SU-DHL-6 (cell line): ENCODE data around the gene APC2.

ENCODE experiments used
- H2AFZ ChIP-seq: fragments of 200-600 bp; sonication (generic); 2 replicates; pipeline ENCODE4 v1.6.1; 2014; ENCODE audit warnings: low read depth, mild to moderate bottlenecking, moderate library complexity, mixed read lengths, antibody characterized with exemption, low read length; ENCODE audit not compliant: severe bottlenecking
- H3F3A ChIP-seq: fragments of 200-600 bp; shearing (Covaris generic); 2 replicates; pipeline ENCODE4 v1.6.0; 2016; ENCODE audit warnings: antibody characterized with exemption, mild to moderate bottlenecking; ENCODE audit not compliant: insufficient read depth
- H3K27ac ChIP-seq: fragments of 200-600 bp; sonication (generic); 2 replicates; pipeline ENCODE4 v1.5.1; 2016; ENCODE audit warnings: low read depth, mild to moderate bottlenecking, low read length, moderate library complexity, mixed read lengths
- H3K27me3 ChIP-seq: fragments of 200-600 bp; sonication (generic), shearing (Covaris generic); 2 replicates; pipeline ENCODE4 v1.6.0; 2014; ENCODE audit warnings: mild to moderate bottlenecking, low read length
- H3K36me3 ChIP-seq: fragments of 200-600 bp; sonication (generic); 2 replicates; pipeline ENCODE4 v1.6.1; 2014; ENCODE audit warnings: mild to moderate bottlenecking, low read length, mixed read lengths
- H3K4me2 ChIP-seq: fragments of 300-600, 200-600 bp; shearing (Covaris generic), sonication (generic); 2 replicates; pipeline ENCODE4 v1.6.0; 2014; ENCODE audit warnings: low read length, low read depth, mild to moderate bottlenecking; ENCODE audit not compliant: poor library complexity, severe bottlenecking
- H3K4me3 ChIP-seq: fragments of 200-600 bp; sonication (generic); 2 replicates; pipeline ENCODE4 v1.5.1; 2014; ENCODE audit warnings: antibody characterized with exemption, low read length, mild to moderate bottlenecking, mixed read lengths; ENCODE audit not compliant: insufficient read depth, poor library complexity, severe bottlenecking
- H3K79me2 ChIP-seq: fragments of 200-600 bp; sonication (generic); 2 replicates; pipeline ENCODE4 v1.6.1; 2014; ENCODE audit warnings: mild to moderate bottlenecking, low read length, moderate library complexity; ENCODE audit not compliant: insufficient read depth
- H3K9ac ChIP-seq: fragments of 200-600 bp; sonication (generic); 2 replicates; pipeline ENCODE4 v1.7.0; 2014; ENCODE audit warnings: mild to moderate bottlenecking, low read length
- H3K9me2 ChIP-seq: fragments of 200-600 bp; sonication (generic); replicated peaks from 2 replicates; pipeline ENCODE4 v1.6.1; 2014; ENCODE audit warnings: low read length; ENCODE audit not compliant: insufficient read depth
- H3K9me3 ChIP-seq: fragments of 200-600 bp; sonication (generic); 2 replicates; pipeline ENCODE4 v1.6.1; 2014; ENCODE audit warnings: low read length, mixed read lengths; ENCODE audit not compliant: insufficient read depth
- H4K20me1 ChIP-seq: fragments of 200-600 bp; sonication (generic); 2 replicates; pipeline ENCODE4 v1.6.1; 2014; ENCODE audit warnings: low read depth, mild to moderate bottlenecking, antibody characterized with exemption, low read length, moderate library complexity, mixed read lengths
- EZH2phosphoT487 ChIP-seq: fragments of 200-600 bp; sonication (generic), shearing (Covaris generic); conservative IDR thresholded peaks from 2 replicates; pipeline ENCODE4 v1.6.1; 2018; ENCODE audit warnings: mild to moderate bottlenecking, antibody characterized with exemption, low read length, moderate library complexity, mixed read lengths
- TF ChIP-seq, protein P1 (sequence below): fragments of 200-600 bp; sonication (generic); IDR thresholded peaks from one replicate; pipeline ENCODE4 v1.5.1; 2017; ENCODE audit warnings: antibody characterized with exemption, mild to moderate bottlenecking, low read length, moderate library complexity; ENCODE audit not compliant: insufficient read depth, poor library complexity, severe bottlenecking

The APC2 gene

DNA sequence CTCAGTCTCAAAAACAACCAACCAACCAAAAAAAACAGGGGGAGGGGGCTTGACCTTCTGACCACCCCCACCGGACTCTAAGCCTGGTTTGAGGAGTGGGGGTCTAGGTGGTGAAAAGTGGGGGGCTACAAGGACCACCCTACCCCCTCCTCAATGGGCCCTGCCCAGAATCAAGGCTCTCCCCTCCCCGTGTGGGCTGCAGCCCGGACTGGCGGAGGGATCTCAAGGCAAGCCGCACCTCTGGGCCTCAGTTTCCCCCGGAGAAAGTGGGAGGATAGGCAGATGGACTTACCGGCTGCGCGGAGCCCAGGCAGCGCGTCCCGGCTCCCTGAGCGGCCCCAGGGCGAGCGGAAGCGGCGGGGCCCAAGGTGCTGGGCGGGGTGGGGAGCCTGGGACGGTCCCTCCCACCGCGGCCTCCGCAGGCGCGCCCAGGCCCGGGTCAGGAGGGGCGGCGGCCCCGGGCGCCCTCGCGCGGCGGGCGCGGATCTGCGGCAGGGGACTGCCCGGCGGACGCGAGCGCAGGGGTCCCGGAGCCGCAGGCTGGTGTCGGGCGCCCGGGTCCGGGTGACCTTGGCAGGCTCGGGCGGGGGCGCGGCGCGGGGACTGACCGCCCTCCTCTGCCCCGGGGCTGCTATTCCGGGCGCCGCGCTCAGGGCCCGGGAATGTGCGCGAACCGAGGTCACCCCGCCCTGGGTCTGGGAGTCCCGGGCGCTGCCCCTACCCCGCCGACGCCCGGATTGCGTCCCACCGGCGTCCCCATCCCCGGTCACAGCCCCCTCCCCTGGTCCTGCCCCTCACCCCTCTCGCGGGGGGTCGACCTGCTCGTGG, 63.0 kb downstream of the APC2 start, which contains the start of gene ADAMTSL5:
Gene ADAMTSL5, minus strand, starts transcription at position 349 of the 828 bp plus-strand sequence. CDS start 2,076 bp downstream, outside the sequence.
- peak within 1 kb of the TSS; percentile 47 for H3K4me3 ChIP-seq
- H3K9me3 ChIP-seq, result no peaks in the 10 kb centered on the region
- no peaks in the 10 kb centered on the region for H3K9me2 ChIP-seq
- no peaks in the 10 kb centered on the region for H4K20me1 ChIP-seq
- no peaks in the 10 kb centered on the region for H3K36me3 ChIP-seq
- H3F3A ChIP-seq, result no peaks in the 10 kb centered on the region
- no peak within 1 kb of the TSS for H3K27ac ChIP-seq
- H3K27me3 ChIP-seq, result no peaks in the 10 kb centered on the region
- TF ChIP-seq, protein P1, sequence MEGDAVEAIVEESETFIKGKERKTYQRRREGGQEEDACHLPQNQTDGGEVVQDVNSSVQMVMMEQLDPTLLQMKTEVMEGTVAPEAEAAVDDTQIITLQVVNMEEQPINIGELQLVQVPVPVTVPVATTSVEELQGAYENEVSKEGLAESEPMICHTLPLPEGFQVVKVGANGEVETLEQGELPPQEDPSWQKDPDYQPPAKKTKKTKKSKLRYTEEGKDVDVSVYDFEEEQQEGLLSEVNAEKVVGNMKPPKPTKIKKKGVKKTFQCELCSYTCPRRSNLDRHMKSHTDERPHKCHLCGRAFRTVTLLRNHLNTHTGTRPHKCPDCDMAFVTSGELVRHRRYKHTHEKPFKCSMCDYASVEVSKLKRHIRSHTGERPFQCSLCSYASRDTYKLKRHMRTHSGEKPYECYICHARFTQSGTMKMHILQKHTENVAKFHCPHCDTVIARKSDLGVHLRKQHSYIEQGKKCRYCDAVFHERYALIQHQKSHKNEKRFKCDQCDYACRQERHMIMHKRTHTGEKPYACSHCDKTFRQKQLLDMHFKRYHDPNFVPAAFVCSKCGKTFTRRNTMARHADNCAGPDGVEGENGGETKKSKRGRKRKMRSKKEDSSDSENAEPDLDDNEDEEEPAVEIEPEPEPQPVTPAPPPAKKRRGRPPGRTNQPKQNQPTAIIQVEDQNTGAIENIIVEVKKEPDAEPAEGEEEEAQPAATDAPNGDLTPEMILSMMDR, result no peak
- no peak for TF ChIP-seq EZH2phosphoT487
- peak within 1 kb of the TSS; percentile 38; the same call in 1 of the 2 replicates for H3K9ac ChIP-seq
- peak within 1 kb of the TSS; percentile 50 for H3K4me2 ChIP-seq
- no peak within 1 kb of the TSS for H2AFZ ChIP-seq
- no peaks in the 10 kb centered on the region for H3K79me2 ChIP-seq

DNA sequence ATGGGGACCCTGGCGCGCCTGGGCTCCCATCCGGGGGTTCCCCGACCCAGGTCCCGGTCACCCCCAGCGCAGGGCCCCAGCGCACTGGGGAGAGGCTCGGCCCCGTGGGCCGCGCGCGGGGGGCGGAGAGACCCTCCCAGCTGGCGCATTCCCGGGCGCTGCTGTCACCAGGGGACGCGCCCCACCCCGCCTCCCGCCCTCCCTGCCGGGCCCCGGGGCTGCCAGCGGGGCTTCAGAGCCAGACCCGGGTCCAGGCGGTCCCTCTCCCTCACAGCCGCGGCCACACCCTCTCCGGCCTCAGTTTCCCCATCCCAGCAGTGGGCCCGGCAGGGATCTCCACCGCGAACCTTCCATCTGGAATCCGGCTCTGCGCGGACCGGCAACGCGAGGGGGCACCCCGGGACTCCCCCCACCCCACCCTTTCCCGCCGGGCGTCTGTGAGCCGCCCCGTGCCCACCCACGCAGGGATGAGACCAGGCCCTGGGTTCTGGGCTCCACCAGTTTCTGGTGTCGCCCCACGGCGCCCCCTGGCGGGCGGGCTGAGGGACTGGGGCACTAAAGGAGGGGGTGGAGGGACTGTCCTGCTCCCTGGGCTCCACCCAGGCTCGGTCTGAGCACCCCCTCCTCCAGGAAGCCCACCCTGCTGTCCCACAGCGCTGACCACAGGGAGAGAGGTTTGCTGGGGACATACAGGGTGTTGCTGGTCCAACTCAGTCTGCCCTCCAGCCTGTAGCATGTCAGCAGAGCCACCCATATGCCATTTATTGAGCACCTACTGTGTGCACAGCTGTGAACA, 63.8 kb downstream of the APC2 start:
- Histone ChIP-seq H3K79me2 (no peaks in the 10 kb centered on the region), H4K20me1 (no peaks in the 10 kb centered on the region), H3K27me3 (no peaks in the 10 kb centered on the region), H3K36me3 (no peaks in the 10 kb centered on the region), H3F3A (no peaks in the 10 kb centered on the region), H3K4me3 (no peak overlapping the region), H3K9ac (no peak overlapping the region), H3K27ac (no peak overlapping the region), H2AFZ (no peak overlapping the region), H3K4me2 (peak overlapping the region; percentile 18), H3K9me3 (no peaks in the 10 kb centered on the region), H3K9me2 (no peaks in the 10 kb centered on the region)
- TF ChIP-seq EZH2phosphoT487, result no peak
- TF ChIP-seq, protein P1, result peak; percentile 37

DNA sequence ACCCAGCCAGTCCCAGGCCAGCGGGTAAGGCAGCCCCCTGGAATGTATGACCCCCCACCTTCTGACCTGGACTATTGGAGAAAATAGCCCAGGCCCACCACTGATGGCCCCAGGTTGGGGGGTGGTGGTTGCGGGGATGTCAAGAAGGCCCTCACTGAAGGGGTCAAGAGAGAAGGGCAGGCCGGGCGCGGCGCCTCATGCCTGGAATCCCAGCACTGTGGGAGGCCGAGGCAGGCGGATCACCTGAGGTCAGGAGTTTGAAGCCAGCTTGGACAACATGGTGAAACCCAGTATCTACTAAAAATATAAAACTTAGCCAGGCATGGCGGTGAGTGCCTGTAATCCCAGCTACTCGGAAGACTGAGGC, 64.4 kb downstream of the APC2 start:
- no peaks in the 10 kb centered on the region for H3K9me3 ChIP-seq
- H3K36me3 ChIP-seq, result no peaks in the 10 kb centered on the region
- no peak overlapping the region for H3K4me2 ChIP-seq
- TF ChIP-seq, protein P1, result no peak
- no peak for TF ChIP-seq EZH2phosphoT487
- H3K27ac ChIP-seq, result no peak overlapping the region
- H3K79me2 ChIP-seq, result no peaks in the 10 kb centered on the region
- no peak overlapping the region for H3K4me3 ChIP-seq
- H3K9ac ChIP-seq, result no peak overlapping the region
- no peaks in the 10 kb centered on the region for H3F3A ChIP-seq
- no peak overlapping the region for H2AFZ ChIP-seq
- no peaks in the 10 kb centered on the region for H4K20me1 ChIP-seq
- no peaks in the 10 kb centered on the region for H3K9me2 ChIP-seq
- no peaks in the 10 kb centered on the region for H3K27me3 ChIP-seq
